ENCODE data around the gene HAUS7.

HAUS7 gene

GRCh38 chrX:153426204-153426603 lies 44.2 kb downstream of the HAUS7 start (continued):
- TF ChIP-seq CREB5 (CRISPR knock-in tag; IDR thresholded peaks at IDR 0.05; ENCODE audit: low read depth) = no peak
- TF ChIP-seq ZC3H10 (CRISPR knock-in tag; IDR thresholded peaks at IDR 0.05) = no peak
- no peak for TF ChIP-seq ARNTL (CRISPR knock-in tag; IDR thresholded peaks at IDR 0.05; ENCODE audit: borderline replicate concordance, low read depth)
- TF ChIP-seq TOX (CRISPR knock-in tag; IDR thresholded peaks at IDR 0.05; ENCODE audit: borderline replicate concordance) = no peak
- no peak for TF ChIP-seq CSDC2 (CRISPR knock-in tag; IDR thresholded peaks at IDR 0.05)

DNA sequence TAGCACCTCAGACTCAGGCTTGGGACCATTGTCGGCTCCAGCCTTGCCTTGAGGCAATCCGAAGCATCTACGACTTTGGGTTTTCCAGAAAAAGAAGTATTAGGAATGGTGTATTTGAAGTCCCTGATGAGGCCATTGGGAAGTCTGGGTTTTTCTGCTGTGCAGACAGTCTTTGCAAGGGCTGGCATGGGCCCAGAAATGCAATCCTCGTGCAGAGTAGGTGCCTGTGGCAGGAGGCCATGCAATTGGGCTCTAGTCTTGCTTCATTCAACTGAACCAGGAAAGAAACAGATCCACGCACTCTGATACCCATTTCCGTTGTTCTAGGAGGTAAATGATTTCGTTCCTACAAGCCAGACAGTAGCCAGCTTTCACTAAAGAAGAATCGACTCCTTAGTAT lies 46.7 kb downstream of the HAUS7 start:
- no peak for ATAC-seq
- TF ChIP-seq POU6F1 (CRISPR knock-in tag; IDR thresholded peaks at IDR 0.05; ENCODE audit: borderline replicate concordance, low read depth) (no peak), TOX (CRISPR knock-in tag; IDR thresholded peaks at IDR 0.05; ENCODE audit: borderline replicate concordance) (no peak), RARB (CRISPR knock-in tag; IDR thresholded peaks at IDR 0.05) (no peak), BACH2 (CRISPR knock-in tag; IDR thresholded peaks at IDR 0.05; ENCODE audit: borderline replicate concordance) (no peak), ZFP3 (CRISPR knock-in tag; IDR thresholded peaks at IDR 0.05) (no peak), CSDC2 (CRISPR knock-in tag; IDR thresholded peaks at IDR 0.05) (no peak), ESRRG (CRISPR knock-in tag; IDR thresholded peaks at IDR 0.05) (no peak), TSHZ2 (CRISPR knock-in tag; IDR thresholded peaks at IDR 0.05) (no peak), ZNF70 (CRISPR knock-in tag; IDR thresholded peaks at IDR 0.05) (no peak), ZNF565 (CRISPR knock-in tag; conservative IDR thresholded peaks at IDR 0.05; ENCODE audit: low read depth) (no peak), GLIS3 (CRISPR knock-in tag; IDR thresholded peaks at IDR 0.05) (no peak), TCF4 (CRISPR knock-in tag; IDR thresholded peaks at IDR 0.05; ENCODE audit: borderline replicate concordance) (no peak), CREB5 (CRISPR knock-in tag; IDR thresholded peaks at IDR 0.05; ENCODE audit: low read depth) (no peak), ZFP30 (CRISPR knock-in tag; IDR thresholded peaks at IDR 0.05) (no peak), PATZ1 (CRISPR knock-in tag; IDR thresholded peaks at IDR 0.05; ENCODE audit: borderline replicate concordance) (no peak), ZC3H10 (CRISPR knock-in tag; IDR thresholded peaks at IDR 0.05) (no peak), ARNTL (CRISPR knock-in tag; IDR thresholded peaks at IDR 0.05; ENCODE audit: borderline replicate concordance, low read depth) (no peak), OSR1 (CRISPR knock-in tag; IDR thresholded peaks at IDR 0.05) (no peak)
- TF ChIP-seq, protein P1, sequence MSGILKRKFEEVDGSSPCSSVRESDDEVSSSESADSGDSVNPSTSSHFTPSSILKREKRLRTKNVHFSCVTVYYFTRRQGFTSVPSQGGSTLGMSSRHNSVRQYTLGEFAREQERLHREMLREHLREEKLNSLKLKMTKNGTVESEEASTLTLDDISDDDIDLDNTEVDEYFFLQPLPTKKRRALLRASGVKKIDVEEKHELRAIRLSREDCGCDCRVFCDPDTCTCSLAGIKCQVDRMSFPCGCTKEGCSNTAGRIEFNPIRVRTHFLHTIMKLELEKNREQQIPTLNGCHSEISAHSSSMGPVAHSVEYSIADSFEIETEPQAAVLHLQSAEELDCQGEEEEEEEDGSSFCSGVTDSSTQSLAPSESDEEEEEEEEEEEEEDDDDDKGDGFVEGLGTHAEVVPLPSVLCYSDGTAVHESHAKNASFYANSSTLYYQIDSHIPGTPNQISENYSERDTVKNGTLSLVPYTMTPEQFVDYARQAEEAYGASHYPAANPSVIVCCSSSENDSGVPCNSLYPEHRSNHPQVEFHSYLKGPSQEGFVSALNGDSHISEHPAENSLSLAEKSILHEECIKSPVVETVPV (CRISPR knock-in tag; IDR thresholded peaks at IDR 0.05) = no peak

DNA sequence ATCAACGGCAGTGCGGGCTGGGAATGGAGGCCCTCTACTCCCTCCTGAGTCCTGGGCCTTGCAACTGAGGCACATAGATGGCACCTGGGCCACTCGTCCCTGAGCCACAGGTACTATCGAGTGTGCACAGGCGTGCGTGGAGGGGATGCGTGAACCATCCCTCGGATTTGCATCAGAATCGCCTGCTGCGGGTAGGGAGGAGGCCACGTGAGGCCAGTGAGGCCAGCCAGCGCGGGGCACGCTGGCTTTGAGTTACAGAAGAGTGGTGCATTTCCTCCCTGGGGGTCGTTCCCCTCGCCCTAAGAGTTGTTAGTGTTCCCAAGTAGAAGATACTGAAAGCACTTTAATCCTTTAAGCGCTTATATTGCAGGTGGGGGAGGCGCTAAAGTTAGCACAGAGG lies 48.5 kb downstream of the HAUS7 start:
- no peak for ATAC-seq
- TF ChIP-seq BACH2 (CRISPR knock-in tag; IDR thresholded peaks at IDR 0.05; ENCODE audit: borderline replicate concordance) (no peak), PPARA (CRISPR knock-in tag; IDR thresholded peaks at IDR 0.05; ENCODE audit: borderline replicate concordance) (no peak), ZFP3 (CRISPR knock-in tag; IDR thresholded peaks at IDR 0.05) (no peak), PATZ1 (CRISPR knock-in tag; IDR thresholded peaks at IDR 0.05; ENCODE audit: borderline replicate concordance) (no peak), TCF4 (CRISPR knock-in tag; IDR thresholded peaks at IDR 0.05; ENCODE audit: borderline replicate concordance) (no peak), ESRRG (CRISPR knock-in tag; IDR thresholded peaks at IDR 0.05) (no peak), ZNF8 (CRISPR knock-in tag; IDR thresholded peaks at IDR 0.05) (no peak), SNAI2 (CRISPR knock-in tag; IDR thresholded peaks at IDR 0.05) (no peak), ZFP30 (CRISPR knock-in tag; IDR thresholded peaks at IDR 0.05) (no peak), OSR1 (CRISPR knock-in tag; IDR thresholded peaks at IDR 0.05) (no peak), CSDC2 (CRISPR knock-in tag; IDR thresholded peaks at IDR 0.05) (no peak)
- TF ChIP-seq, protein P1 (CRISPR knock-in tag; IDR thresholded peaks at IDR 0.05) = no peak
